WERI-Rb-1 (cell line): ENCODE data around the gene BCLAF3.
A peak's percentile ranks its signal among the peaks of the same experiment; 100 is the strongest.

Experiments used
- DNase-seq: peaks from one replicate; pipeline ENCODE4 v3.0.0-alpha.2; 2020
- H3K27ac ChIP-seq: fragments of 250-450 bp; sonication (Bioruptor Pico); 2 replicates; pipeline ENCODE4 v1.5.1; 2020; ENCODE audit warnings: mild to moderate bottlenecking, moderate library complexity
- H3K27me3 ChIP-seq: fragments of 250-450 bp; sonication (Bioruptor Pico); 2 replicates; pipeline ENCODE4 v1.5.1; 2021; ENCODE audit warnings: mild to moderate bottlenecking, low read depth, moderate library complexity; ENCODE audit not compliant: insufficient read depth, severe bottlenecking
- H3K36me3 ChIP-seq: fragments of 250-450 bp; sonication (Bioruptor Pico); 2 replicates; pipeline ENCODE4 v1.5.1; 2020; ENCODE audit warnings: mild to moderate bottlenecking, moderate library complexity
- H3K4me3 ChIP-seq: 2 replicates; pipeline ENCODE4 v1.5.1; 2011; ENCODE audit warnings: low read depth, mild to moderate bottlenecking, control low read depth, low read length
- H3K9me3 ChIP-seq: fragments of 250-450 bp; sonication (Bioruptor Pico); 2 replicates; pipeline ENCODE4 v1.5.1; 2021; ENCODE audit warnings: mild to moderate bottlenecking, moderate library complexity; ENCODE audit not compliant: severe bottlenecking
- CTCF ChIP-seq: IDR thresholded peaks from 2 replicates; pipeline ENCODE4 v1.5.1; 2011; ENCODE audit warnings: low read depth, mild to moderate bottlenecking, control low read depth, inconsistent platforms, low read length

BCLAF3 gene

DNA sequence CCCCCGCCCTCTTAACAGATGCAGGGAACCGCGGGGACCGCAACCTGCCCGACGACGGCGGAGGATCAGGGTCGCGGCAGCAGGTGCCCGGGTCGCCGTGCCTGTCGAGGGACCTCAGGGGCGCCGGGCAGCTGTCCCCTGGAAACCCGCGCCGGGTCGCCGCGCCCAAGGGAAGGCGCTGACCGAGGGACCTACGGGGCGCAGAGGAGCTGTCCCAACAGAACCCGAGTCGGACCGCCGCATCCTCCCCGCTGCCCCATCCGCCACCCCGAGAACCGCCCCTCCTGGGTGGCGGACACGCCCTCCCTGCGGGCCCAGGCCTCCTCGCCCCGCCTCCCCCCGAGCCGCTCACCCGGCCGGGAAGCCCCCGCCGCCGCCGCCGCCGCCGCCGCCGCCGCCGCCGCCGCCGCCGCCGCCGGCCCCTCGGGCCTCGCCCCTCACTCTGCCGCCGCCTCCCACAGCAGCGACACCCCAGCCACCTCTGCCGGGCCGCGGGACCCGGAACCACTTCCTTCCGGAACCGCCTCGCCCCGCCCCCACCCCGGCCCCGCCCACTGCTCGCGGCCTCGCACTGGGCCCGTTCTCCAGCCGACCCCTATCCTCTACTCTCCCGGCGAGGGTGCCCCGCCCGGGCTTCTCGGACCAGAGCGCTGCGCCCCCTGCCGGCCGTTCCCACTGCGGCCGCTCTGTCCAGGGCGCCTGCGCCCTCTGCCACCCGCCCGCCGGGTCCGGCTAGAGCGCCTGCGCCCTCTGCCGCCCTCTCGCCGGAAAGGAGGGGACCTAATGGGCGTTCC lies at the start of gene BCLAF3:
Gene BCLAF3 (minus strand): TSS at position 506 of the 794 bp plus-strand sequence. CDS start 20,797 bp downstream, outside the sequence.
- TF ChIP-seq CTCF, result peak; percentile 91
- Histone ChIP-seq H3K27ac (peak within 1 kb of the TSS; percentile 40), H3K27me3 (peaks cover under 1% of the 10 kb centered on the region)

GRCh38 chrX:20038966-20039365 lies 48.1 kb upstream of the BCLAF3 start:
- DNase-seq, result no peak
- Histone ChIP-seq H3K36me3 (no peaks in the 10 kb centered on the region), H3K9me3 (no peaks in the 10 kb centered on the region), H3K27ac (no peak overlapping the region), H3K27me3 (peaks cover 17% of the 10 kb centered on the region), H3K4me3 (no peak overlapping the region)
- TF ChIP-seq CTCF, result no peak

More for the DNA sequence above, at the start of gene BCLAF3:
- no peaks in the 10 kb centered on the region for H3K9me3 ChIP-seq
- no peaks in the 10 kb centered on the region; the same call in 1 of the 2 replicates for H3K36me3 ChIP-seq
- peak; percentile 95 for DNase-seq
- peak within 1 kb of the TSS; percentile 71 for H3K4me3 ChIP-seq

GRCh38 chrX:20037186-20037585 lies 46.3 kb upstream of the BCLAF3 start:
- TF ChIP-seq CTCF, result no peak
- DNase-seq, result no peak
- Histone ChIP-seq H3K9me3 (no peaks in the 10 kb centered on the region), H3K4me3 (no peak overlapping the region), H3K27ac (no peak overlapping the region), H3K36me3 (no peaks in the 10 kb centered on the region), H3K27me3 (peaks cover 7% of the 10 kb centered on the region)

GRCh38 chrX:20032201-20032600 lies 41.3 kb upstream of the BCLAF3 start:
- Histone ChIP-seq H3K27me3 (peaks cover 6% of the 10 kb centered on the region), H3K9me3 (no peaks in the 10 kb centered on the region), H3K27ac (no peak overlapping the region), H3K4me3 (no peak overlapping the region), H3K36me3 (no peaks in the 10 kb centered on the region)
- no peak for DNase-seq
- TF ChIP-seq CTCF, result no peak

DNA sequence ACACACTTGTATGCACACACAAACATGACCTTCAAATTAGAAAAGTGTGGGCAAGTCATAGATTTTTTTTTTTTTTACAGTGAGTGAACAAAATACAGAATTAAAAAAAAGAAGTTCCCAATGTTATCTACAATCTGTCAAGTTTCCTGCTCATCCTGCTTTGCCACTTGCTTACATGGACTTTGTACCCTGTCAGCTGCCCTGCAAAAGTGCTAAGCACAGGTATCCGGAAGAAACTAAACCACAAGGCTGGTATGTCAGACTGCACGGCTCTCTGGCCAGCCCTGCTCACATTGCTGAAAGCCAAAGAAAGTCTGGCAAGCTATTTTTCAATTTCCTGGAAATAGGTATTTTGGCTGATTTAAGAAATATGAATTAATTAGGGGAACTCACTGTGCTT lies 38.9 kb upstream of the BCLAF3 start:
- H3K27ac ChIP-seq, result no peak overlapping the region
- H3K4me3 ChIP-seq, result no peak overlapping the region
- no peaks in the 10 kb centered on the region for H3K9me3 ChIP-seq
- peaks cover 13% of the 10 kb centered on the region for H3K27me3 ChIP-seq
- no peak for DNase-seq
- no peaks in the 10 kb centered on the region for H3K36me3 ChIP-seq
- TF ChIP-seq CTCF, result no peak
